Astrocyte (in vitro differentiated cells and primary cell): Measurements from ENCODE around the gene KLK2. TPM values are rescaled to one million over a fixed set of nuclear protein-coding genes. Genes with fewer than 3 reads are reported as not detected.

Source experiments
- DNase-seq: peaks from one replicate; pipeline ENCODE4 v3.0.0-alpha.2; 2010; ENCODE audit warnings: low read depth
- FAIRE-seq: peaks from 2 replicates; lab custom pipeline; 2011; peaks lifted over from hg19 to GRCh38; lab: Jason Lieb, UNC
- H2AFZ ChIP-seq: 2 replicates; pipeline ENCODE4 v1.6.0; 2012; ENCODE audit warnings: low read depth, low read length, inconsistent platforms
- H3K27ac ChIP-seq: 2 replicates; pipeline ENCODE4 v1.5.1; 2011; ENCODE audit warnings: low read depth, low read length, inconsistent platforms
- H3K27me3 ChIP-seq: 2 replicates; pipeline ENCODE4 v1.6.0; 2011; ENCODE audit warnings: low read length, inconsistent platforms; ENCODE audit not compliant: insufficient read depth
- H3K36me3 ChIP-seq: 2 replicates; pipeline ENCODE4 v1.5.1; 2011; ENCODE audit warnings: low read length, inconsistent platforms; ENCODE audit not compliant: insufficient read depth
- H3K4me1 ChIP-seq: 2 replicates; pipeline ENCODE4 v1.5.1; 2011; ENCODE audit warnings: low read length, inconsistent platforms; ENCODE audit not compliant: insufficient read depth
- H3K4me2 ChIP-seq: 2 replicates; pipeline ENCODE4 v1.6.0; 2012; ENCODE audit warnings: low read length, inconsistent platforms
- H3K4me3 ChIP-seq: 2 replicates; pipeline ENCODE4 v1.5.1; 2011; ENCODE audit warnings: low read depth, mild to moderate bottlenecking, low read length, inconsistent platforms; ENCODE audit not compliant: insufficient read depth
- H3K79me2 ChIP-seq: 2 replicates; pipeline ENCODE4 v1.6.0; 2012; ENCODE audit warnings: mild to moderate bottlenecking, low read length, inconsistent platforms; ENCODE audit not compliant: insufficient read depth
- H3K9ac ChIP-seq: 2 replicates; pipeline ENCODE4 v1.6.0; 2012; ENCODE audit warnings: mild to moderate bottlenecking, low read length, inconsistent platforms
- H3K9me3 ChIP-seq: 2 replicates; pipeline ENCODE4 v1.5.1; 2012; ENCODE audit warnings: low read depth, mild to moderate bottlenecking, low read length, inconsistent platforms; ENCODE audit not compliant: insufficient read depth
- H4K20me1 ChIP-seq: 2 replicates; pipeline ENCODE4 v1.6.0; 2012; ENCODE audit warnings: low read length, inconsistent platforms; ENCODE audit not compliant: insufficient read depth
- H3K27ac Mint-ChIP-seq: one replicate; pipeline ENCODE4 v1.8.0; 2021; ENCODE audit warnings: mild to moderate bottlenecking, mixed read lengths; ENCODE audit not compliant: unreplicated experiment
- H3K27me3 Mint-ChIP-seq: one replicate; pipeline ENCODE4 v1.8.0; 2021; ENCODE audit warnings: low read depth, mixed read lengths; ENCODE audit not compliant: unreplicated experiment
- H3K36me3 Mint-ChIP-seq: one replicate; pipeline ENCODE4 v1.8.0; 2021; ENCODE audit warnings: low read depth, mixed read lengths; ENCODE audit not compliant: unreplicated experiment
- H3K4me1 Mint-ChIP-seq: one replicate; pipeline ENCODE4 v1.8.0; 2021; ENCODE audit warnings: low read depth, mixed read lengths; ENCODE audit not compliant: unreplicated experiment
- H3K4me3 Mint-ChIP-seq: one replicate; pipeline ENCODE4 v1.8.0; 2021; ENCODE audit warnings: mild to moderate bottlenecking, moderate library complexity, mixed read lengths; ENCODE audit not compliant: unreplicated experiment
- H3K9me3 Mint-ChIP-seq: one replicate; pipeline ENCODE4 v1.8.0; 2021; ENCODE audit warnings: mild to moderate bottlenecking, mixed read lengths; ENCODE audit not compliant: unreplicated experiment
- CTCF ChIP-seq: IDR thresholded peaks from 2 replicates; pipeline ENCODE4 v1.5.1; 2011; ENCODE audit warnings: low read depth, mild to moderate bottlenecking, inconsistent platforms, low read length, moderate library complexity; ENCODE audit not compliant: insufficient read depth
- EZH2 ChIP-seq: IDR thresholded peaks from 2 replicates; pipeline ENCODE4 v1.6.1; 2012; ENCODE audit warnings: mild to moderate bottlenecking, low read length, inconsistent platforms; ENCODE audit not compliant: insufficient read depth
- total RNA-seq: library from RNA; stranded (reverse); gene quantifications from 2 replicates; pipeline ENCODE4 v1.2.1, GENCODE V29; 2021

The KLK2 gene
- total RNA-seq, 1 donor from 2014 or later, result not detected

DNA sequence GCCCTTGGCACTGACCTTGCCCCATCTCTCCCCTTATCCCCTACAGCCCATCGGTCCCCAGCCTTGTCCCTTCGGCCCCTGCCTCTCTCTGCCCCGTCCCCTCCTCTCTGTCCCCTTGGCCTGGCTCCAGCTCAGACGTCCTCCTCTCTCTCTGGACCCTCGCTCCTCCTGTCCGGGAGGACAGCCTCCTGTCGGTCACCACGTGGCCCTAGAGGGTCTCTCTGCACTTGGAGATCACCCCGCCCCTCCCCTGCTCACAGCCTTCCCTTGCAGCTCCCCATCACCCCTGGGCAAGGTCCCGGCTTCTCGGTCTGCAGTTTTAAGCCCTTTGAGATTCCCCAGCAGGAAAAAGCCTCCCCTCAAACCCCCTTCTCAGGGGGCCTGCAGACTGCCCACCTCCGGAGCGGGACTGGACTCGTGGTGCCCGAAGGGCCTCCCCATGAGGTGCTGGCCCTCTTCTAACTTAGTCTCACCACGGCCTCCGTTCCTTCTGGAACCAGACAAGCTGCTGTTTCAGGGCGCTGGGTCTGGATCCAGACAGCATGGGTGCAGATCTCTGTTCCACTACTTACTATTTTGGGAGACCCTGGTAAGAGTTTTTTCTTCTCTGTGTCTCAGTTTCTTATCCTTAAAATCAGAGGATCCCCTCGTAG lies 36.6 kb upstream of the KLK2 start:
- Histone ChIP-seq H3K4me2 (peak overlapping the region; percentile 89), H4K20me1 (no peaks in the 10 kb centered on the region), H3K36me3 (no peaks in the 10 kb centered on the region), H3K27ac (no peak overlapping the region), H3K4me3 (no peak overlapping the region), H3K27me3 (no peaks in the 10 kb centered on the region), H3K9ac (no peak overlapping the region), H2AFZ (peak overlapping the region; percentile 96), H3K79me2 (no peaks in the 10 kb centered on the region), H3K4me1 (no peaks in the 10 kb centered on the region), H3K9me3 (no peaks in the 10 kb centered on the region)
- TF ChIP-seq EZH2 (no peak), CTCF (no peak)
- Mint-ChIP-seq H3K4me1 (no peaks in the 10 kb centered on the region), H3K36me3 (no peaks in the 10 kb centered on the region), H3K4me3 (peak overlapping the region; percentile 84), H3K27me3 (peaks cover 50% of the 10 kb centered on the region), H3K27ac (peak overlapping the region; percentile 28), H3K9me3 (peaks cover 5% of the 10 kb centered on the region)
- FAIRE-seq (no peak), DNase-seq (no peak)

DNA sequence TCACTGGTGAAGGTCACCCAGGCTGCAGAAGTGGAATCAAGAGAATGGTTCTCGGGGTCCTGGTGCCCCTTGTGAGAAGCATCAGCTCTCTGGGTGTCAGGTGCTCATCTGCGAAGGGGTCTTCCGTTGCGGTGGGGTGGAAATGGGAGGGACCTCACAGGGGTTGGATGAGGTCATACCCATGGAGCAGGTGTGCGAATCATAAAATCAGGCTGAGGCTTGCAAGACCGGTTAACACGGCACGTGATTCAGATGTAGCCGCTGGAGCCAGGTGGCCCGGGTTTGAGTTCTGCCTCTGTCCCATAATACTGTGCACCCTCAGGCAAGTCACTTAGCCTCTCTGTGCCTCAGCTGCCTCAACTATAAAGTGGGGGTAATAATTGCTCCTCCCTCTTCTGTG lies 35.9 kb upstream of the KLK2 start:
- Histone ChIP-seq H3K4me1 (no peaks in the 10 kb centered on the region), H3K27me3 (no peaks in the 10 kb centered on the region), H3K36me3 (no peaks in the 10 kb centered on the region), H2AFZ (no peak overlapping the region), H3K27ac (no peak overlapping the region), H3K79me2 (no peaks in the 10 kb centered on the region), H3K4me2 (no peak overlapping the region), H3K4me3 (no peak overlapping the region), H4K20me1 (no peaks in the 10 kb centered on the region), H3K9me3 (no peaks in the 10 kb centered on the region), H3K9ac (no peak overlapping the region)
- Mint-ChIP-seq H3K9me3 (peaks cover 5% of the 10 kb centered on the region), H3K36me3 (no peaks in the 10 kb centered on the region), H3K27ac (no peak overlapping the region), H3K4me3 (no peak overlapping the region), H3K27me3 (peaks cover 55% of the 10 kb centered on the region), H3K4me1 (no peaks in the 10 kb centered on the region)
- DNase-seq (no peak), FAIRE-seq (no peak)
- TF ChIP-seq CTCF, result no peak
- no peak for TF ChIP-seq EZH2

- H3K27me3 Mint-ChIP-seq, result peaks cover 53% of the 10 kb centered on the region
- no peak overlapping the region for H3K27ac ChIP-seq
- H4K20me1 ChIP-seq, result no peaks in the 10 kb centered on the region
- FAIRE-seq, result no peak
- no peaks in the 10 kb centered on the region for H3K36me3 Mint-ChIP-seq
- H3K9me3 Mint-ChIP-seq, result peaks cover 5% of the 10 kb centered on the region
- H3K4me2 ChIP-seq, result no peak overlapping the region
- H3K36me3 ChIP-seq, result no peaks in the 10 kb centered on the region
- no peak overlapping the region for H3K27ac Mint-ChIP-seq
- TF ChIP-seq EZH2, result no peak
- no peak for TF ChIP-seq CTCF
- no peak overlapping the region for H3K9ac ChIP-seq
- H3K79me2 ChIP-seq, result no peaks in the 10 kb centered on the region
- no peak overlapping the region for H3K4me3 Mint-ChIP-seq
- H2AFZ ChIP-seq, result no peak overlapping the region
- H3K9me3 ChIP-seq, result no peaks in the 10 kb centered on the region
- H3K4me1 ChIP-seq, result no peaks in the 10 kb centered on the region
- no peak for DNase-seq
- H3K27me3 ChIP-seq, result no peaks in the 10 kb centered on the region
- H3K4me3 ChIP-seq, result no peak overlapping the region
- no peaks in the 10 kb centered on the region for H3K4me1 Mint-ChIP-seq
Observed at GRCh38 chr19:50838239-50838638, 35.0 kb upstream of the KLK2 start.
